Endometrial microvascular endothelial cells (primary cell): ENCODE results near the gene MYO1D. TPM values are rescaled to one million over a fixed set of nuclear protein-coding genes. Genes with fewer than 3 reads are reported as not detected.
"Not testable (repeated sequence)": the region's sequence is repeated elsewhere in the genome, so short reads cannot be mapped to it uniquely, and the experiment has no call there.

ENCODE experiments used
- in situ Hi-C: cut with HindIII; loops from 2 replicates; pipeline ENCODE4 v1.10.0; 2017; ENCODE audit warnings: low sequenced_read_pairs, low pct_unique_long_range_greater_than_20kb; ENCODE audit errors: inconsistent ontology term
- total RNA-seq: library from RNA; depleted of rRNA; stranded (reverse); fragments of >200 nt; gene quantifications from one replicate; pipeline ENCODE4 v1.2.3, GENCODE V29; 2015; ENCODE audit errors: inconsistent ontology term

The MYO1D gene
- total RNA-seq, 1 donor from 2014 or later: 29.8 TPM

DNA sequence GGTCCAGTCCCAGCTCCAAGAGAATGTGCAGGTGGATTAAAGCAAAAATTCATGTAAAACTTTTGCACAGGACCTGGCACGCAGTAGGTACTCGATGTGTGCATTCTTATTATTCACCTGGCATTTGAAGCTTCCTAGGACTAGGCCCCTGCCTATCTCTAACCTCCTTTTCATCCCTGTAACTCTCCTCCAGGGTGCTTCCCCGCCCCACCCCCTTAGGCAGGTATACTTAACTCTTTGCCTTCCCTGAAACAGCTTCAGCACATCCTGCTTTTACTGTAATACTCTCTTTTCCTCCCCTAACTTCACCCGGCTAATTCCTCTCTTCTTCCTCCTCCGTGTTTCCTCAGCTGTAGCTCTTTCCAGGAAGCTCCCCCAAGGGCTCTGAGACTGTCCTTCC is 335.3 kb downstream of the MYO1D start:
- in situ Hi-C loops: no loop called here

GRCh38 chr17:32536736-32537643 is 339.9 kb downstream of the MYO1D start:
- in situ Hi-C loops: loop anchor here (10.0 kb wide), 1 partner anchor 88 kb away; no protein-coding TSS in a partner anchor

- in situ Hi-C loops: loop anchor here (10.0 kb wide), 1 partner anchor 92 kb away; no protein-coding TSS in a partner anchor
Observed at GRCh38 chr17:32533296-32533695, 343.6 kb downstream of the MYO1D start.

DNA sequence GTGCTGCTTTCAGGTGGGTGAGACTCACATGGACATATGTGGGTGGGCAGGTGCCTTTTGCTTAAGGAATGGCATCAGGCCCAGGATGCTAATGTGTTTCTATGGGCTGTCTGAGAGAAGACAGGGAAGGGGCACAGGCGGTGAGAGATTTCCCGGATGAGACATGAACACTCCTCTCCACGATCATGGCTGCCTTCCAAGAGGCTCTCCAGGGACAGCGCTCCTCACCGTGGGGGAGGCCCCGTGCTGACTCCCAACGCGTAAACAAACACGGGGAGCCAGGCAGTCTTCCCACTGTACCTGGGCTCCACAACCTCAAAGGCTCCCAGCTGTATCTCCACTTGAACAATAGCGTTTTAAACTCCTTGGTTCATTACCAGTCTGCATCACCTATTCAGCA is 347.3 kb downstream of the MYO1D start:
- in situ Hi-C loops: loop anchor here (10.0 kb wide), 1 partner anchor 95 kb away; no protein-coding TSS in a partner anchor

- in situ Hi-C loops: no loop called here
Observed at GRCh38 chr17:32528825-32529224, 348.1 kb downstream of the MYO1D start.

DNA sequence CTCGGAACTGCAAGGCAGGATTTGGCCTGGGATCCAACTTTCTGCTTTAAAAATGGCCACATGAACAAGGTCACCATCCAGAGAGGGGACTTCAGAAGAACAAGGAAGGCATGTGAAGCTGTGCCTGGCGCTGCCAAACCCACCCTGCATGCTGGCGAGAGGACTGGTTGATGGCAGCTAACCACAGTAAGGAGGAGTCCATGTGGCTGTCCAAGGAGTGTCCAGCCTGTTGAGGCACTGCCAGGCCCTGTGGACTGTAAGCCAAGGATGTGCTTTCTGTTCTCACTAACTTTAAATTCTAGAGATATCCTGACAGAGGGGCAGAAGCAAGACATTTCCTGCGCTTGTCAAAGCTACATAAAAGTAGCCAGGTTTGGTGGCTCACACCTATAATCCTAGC is 349.8 kb downstream of the MYO1D start:
- in situ Hi-C loops: no loop called here

DNA sequence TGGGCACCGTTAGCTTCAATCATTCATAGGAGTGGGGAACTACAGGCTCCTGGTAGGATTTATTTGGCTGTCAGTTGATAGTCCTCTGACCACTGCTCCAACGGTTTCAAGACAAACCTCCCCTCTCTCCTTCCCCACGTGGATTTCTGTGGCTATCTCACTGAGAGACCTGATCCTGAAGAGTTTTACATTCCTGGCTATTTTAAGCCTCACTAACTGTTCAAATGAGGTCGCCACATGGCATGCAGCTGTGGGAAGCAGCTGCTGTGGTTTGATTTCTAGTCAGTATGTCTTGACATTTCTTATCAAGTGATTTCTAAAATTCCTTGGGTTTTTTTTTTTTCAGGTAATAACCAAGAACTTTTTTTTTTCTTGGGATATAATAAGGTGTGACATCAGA is 351.8 kb downstream of the MYO1D start:
- in situ Hi-C loops: no loop called here

- in situ Hi-C loops: not testable (repeated sequence)
Observed at GRCh38 chr17:32524553-32524880, 352.4 kb downstream of the MYO1D start.

GRCh38 chr17:32523827-32524552 is 352.9 kb downstream of the MYO1D start:
- in situ Hi-C loops: no loop called here

DNA sequence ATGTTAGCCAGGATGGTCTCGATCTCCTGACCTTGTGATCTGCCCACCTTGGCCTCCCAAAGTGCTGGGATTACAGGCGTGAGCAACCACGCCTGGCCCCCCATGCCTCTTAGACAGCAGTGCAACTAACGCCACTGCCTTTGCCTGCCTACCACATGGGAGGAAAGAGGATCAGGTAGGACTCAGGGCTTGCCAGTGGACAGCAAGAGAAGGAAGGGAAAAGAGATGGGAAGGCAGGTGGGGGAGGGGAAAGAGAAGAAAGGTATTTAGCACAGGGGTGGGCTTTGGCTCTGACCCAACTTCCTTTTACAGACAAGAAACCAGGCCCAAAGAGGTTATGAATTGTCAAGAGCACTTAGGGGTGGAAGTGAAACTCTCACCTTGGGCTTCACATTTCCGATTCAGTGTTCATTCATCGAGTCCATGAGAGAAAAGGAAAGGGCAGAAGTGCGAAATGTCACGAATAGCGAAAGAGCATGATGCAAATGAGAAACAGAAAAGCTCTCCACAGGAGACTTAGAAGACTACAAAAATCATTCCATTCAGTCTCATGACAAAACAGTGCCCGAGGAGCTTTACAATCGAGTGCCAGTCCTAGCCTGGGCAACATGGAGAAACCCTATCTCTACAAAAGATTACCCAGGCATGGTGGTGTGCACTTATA is 353.8 kb downstream of the MYO1D start:
- in situ Hi-C loops: no loop called here

GRCh38 chr17:32520737-32521404 is 356.1 kb downstream of the MYO1D start:
- in situ Hi-C loops: no loop called here

GRCh38 chr17:32520104-32520701 is 356.7 kb downstream of the MYO1D start:
- in situ Hi-C loops: no loop called here

DNA sequence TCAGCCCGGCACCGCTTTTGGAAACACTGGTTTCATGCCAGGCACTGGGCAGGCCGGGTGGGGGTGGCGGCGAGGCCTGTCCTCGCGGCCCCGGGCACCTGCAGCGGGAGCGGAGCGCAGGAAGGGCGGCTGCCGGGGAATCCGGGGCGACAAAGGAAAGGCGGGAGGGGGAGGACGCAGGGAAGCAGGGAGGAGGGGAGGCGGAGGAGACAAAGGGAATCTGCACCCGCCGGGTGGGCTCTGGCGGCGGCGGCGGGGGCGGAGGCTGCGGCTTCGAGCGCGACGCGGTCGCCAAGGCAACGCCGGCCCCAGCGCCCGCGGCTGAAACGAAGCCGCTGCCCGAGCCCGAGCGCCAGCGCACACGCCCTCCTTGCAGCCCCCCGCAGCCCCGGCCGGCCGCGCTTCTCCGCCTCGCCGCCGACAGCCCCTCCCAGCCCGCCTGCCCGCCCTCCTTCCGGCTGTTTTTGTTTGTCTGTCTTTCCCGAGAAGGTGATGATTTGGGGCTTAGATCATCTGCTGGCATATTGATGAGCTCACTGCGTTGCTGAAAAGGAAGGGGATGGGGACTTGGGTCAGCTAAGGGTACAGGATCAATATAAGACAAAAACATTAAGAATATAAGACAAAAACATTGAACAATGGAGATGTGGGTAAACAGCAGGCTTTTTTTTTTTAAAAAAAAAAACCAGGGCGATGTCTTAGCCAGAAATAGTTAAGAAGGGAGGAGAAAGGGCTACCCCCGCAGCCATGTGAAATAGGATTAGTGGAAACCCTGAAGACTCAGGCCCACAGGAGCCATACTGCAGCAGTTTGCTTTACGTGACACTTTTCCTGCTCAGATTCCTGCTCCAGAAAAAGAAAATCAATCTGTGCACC is 357.5 kb downstream of the MYO1D start:
- in situ Hi-C loops: no loop called here

GRCh38 chr17:32518646-32519227 is 358.2 kb downstream of the MYO1D start:
- in situ Hi-C loops: no loop called here

DNA sequence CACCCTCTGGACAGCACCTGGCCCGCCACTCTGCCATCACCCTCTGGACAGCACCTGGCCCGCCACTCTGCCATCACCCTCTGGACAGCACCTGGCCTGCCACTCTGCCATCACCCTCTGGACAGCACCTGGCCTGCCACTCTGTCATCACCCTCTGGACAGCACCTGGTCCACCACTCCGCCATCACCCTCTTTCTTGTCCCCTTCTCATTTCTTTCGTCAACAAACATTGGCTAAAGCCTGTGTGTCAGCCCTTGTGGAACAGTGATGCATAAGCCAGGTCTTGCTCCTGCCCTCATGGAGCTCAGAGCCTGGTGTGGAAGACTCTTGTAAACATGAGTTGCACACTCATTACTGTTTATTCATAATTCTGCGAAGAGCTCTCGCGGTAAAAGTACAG is 358.9 kb downstream of the MYO1D start:
- in situ Hi-C loops: no loop called here

DNA sequence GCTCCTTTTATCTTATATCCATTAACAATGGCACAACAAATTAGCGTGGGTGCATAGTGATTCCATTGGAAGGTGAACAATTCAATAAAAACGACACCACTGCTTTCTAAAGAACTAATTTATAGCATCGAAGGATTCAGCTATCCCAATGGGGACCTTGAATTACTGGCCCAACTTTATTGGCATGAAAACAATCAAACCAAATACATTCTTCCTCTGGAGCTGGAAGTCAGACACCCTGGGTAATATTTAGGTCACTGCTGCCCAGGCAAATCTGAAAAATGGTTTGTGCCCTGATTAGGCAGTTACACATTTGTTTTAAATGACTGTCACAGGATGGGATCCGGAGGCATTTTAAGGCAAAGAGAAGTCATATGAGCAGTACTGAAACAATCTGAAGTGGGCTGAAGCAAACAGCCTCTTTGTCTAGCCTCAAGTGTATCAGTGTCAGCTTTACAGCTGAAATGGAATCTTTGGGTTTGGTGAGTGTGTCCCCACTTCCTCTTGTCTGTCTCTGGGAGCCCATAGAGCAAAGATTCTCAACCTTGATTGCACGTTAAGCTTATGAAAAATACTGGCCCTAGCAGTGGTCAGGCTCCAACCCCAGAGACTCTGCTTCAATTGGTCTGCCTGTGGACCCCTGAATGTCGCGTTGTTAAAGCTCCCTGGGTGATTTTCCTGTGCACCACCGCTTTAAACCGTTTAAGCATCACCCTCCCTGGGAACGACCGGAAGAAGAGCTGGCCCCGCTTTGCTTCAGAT is 359.8 kb downstream of the MYO1D start:
- in situ Hi-C loops: no loop called here

DNA sequence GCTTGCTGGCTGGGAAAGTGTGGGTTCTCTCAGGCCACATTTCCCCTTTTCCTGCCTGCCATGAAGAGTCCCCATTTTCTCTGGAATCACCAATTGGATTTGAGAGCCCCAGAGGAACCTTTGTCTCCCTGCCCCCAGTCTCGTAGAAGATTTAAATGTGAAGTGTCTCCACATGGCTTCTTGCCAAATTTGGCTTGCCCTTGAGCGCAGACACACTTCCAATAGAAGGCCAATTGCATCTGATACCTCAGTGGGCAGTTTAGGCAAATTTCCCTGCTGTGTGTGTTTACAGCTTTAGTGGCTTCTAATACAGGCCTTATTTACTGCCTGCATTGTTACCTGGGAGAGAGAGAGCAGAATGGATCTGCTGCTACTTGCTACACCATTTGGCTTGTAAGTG is 360.5 kb downstream of the MYO1D start:
- in situ Hi-C loops: no loop called here
